ENCODE results near the gene FHIT.

The FHIT gene

GRCh38 chr3:59882746-59883145 is 1368.5 kb downstream of the FHIT start:
- DNase-seq, result no peak

DNA sequence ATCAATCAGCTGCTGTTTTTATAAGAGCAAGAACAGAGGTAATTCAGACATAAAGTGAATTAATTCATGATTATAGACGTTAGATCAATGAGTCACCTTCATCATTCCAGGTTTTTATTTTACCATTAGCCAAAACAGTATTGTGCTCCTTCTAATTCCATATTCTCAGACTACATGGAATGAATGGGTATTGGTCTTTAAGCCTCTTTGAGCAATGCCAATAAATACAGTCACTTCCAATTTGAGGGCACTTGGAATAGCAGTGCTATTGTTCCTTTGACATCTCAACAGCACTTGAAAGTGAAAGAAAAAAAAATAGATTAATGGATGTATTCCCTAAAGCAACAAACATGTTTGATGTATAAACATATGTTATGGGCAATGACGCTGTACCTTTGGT is 1370.5 kb downstream of the FHIT start:
- DNase-seq, result peak; percentile 1

- no peak for DNase-seq
These were observed 1372.1 kb downstream of the FHIT start for GRCh38 chr3:59879031-59879581.

DNA sequence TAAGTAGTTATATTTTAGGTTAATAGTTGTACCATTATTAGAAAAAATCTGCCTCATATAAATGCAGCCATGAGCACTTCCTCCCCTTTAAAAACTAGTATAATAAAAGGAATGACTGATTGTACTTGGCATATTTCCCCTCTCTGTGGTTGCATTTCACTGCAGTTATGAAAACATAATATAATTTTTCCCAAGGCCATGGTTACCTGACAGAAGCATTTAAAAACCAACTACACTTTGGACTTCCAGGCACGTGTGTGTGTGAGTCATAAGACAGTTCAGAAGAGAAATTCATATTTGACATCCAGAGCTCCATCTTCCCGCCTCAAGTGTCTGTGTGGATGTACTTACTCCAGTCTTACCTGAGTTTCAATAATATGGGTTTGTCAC is 1373.2 kb downstream of the FHIT start:
- no peak for DNase-seq

DNA sequence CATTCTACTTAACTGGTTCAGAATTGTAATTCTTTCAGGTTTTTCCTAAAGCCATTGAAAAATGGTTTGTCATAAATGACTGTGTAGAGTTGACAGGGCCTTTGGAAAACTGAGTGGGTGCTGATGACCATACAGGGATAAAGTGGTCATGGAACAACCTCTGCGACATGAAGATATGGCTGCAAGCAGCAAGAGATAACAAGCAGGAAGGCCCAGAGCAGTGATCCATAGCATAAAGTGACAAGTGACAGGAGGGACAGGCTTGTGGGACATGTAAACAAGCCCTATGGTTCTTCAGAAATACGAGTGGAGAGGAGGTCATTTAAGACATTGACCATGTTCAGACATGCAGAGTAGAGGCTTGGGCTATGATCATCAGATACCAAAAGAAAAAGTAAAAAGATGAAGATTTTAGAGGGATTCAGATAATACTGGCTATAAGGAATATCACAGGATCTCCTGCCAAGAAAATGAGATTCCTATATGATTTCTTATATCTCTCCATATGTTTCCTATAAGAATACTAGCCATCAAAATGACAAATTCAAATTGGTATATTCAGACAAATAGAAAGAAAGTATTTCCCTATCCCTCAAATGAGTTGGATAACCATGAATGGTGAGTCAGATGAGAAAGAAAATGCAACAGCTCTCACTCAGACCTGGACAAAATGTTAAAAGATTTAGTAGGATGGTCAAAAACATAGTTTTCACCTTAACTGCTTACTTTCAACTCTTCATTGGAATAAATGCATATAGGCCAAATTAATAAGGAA is 1373.8 kb downstream of the FHIT start:
- DNase-seq, result no peak

DNA sequence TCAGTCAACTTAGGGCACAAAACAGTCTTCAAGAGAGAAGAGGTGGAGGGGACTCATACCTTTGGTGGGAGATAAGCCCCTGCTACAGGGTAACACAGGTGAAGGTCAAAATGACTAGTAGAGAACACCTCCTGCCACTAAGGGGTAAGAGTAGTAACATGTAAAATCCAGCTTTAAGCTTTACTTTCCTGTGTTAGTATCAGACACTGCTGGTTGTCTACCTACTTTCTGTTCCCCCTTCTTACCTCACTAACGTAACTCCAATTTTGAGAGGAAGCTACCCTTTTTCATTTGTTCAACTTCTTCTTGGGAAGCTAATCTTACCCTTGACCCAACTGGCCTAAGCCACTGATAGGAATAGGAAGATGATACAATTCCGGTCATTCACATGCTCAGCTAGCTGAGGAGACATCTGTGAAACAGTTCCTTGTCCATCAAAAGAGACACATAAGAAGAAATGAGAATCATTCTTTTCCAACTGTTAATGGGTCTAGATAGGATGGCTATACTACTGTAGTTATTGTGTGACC is 1374.7 kb downstream of the FHIT start:
- no peak for DNase-seq

DNA sequence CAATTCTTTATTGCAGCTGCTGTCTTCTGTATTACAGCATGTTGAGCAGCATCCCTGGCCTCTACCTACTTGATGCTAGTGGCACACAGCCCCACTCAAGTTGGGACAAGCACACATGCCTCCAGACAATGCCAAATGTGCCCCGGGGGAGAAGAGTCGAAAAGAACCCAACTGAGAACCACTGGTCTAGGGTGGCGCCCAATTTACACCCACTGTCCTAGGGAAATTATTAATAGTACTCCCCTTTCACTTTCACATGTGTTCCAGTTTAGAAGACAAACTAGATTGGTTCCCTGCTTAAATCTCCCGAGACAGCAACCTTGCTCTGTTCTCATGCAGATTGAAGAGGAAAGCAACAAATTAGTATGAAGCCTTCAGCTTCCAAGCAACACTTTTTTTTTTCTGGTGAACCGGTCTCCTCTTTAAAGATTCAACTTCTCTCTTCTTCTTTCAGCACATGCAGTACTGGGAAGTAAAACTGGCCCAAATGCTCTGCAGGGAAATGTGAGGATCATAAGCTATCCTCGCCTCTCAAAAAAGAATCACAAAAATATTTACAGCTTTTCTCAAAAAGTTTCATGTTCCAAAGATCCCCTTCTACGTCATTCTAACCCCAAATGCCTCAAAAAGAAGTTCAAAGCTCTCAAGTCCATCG is 1377.5 kb downstream of the FHIT start:
- no peak for DNase-seq

- DNase-seq, result no peak
These were observed 1379.1 kb downstream of the FHIT start for GRCh38 chr3:59872128-59872527.

DNA sequence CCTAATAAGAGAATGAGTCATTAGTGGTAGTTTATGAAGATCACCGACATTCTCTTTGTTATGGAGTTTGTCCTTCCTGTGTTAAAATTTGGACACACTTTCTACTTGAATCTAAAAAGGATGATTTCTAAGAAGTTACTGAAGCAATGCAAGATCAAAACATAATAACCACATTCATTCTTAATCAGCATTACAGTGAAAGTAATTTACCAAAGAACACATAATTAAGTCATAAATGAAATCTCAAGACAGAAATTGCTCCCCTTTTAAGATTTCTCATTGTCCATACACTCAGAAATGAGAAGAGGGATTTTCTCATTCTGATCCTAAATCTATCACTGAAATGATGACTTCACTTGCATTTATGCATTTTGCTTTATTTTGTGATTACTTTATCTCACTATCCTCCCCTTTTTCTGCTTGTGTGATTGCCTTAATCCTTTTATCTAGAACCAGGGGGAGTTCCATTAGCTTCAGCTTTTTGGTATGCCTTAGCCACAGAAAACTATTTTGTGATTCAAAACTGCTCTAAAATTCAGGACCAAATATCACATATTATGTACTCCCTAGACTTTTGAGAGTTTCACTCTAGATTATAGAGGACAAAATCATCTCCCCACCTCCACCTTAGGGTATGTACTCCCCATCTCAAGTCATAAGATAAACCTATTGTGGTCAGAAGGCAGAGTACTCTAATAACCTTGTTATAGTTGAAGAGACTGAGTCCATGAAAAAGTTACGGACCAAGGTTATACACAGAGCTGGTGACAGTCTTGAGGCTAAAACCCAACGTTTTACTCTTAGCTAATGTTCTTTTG is 1383.9 kb downstream of the FHIT start:
- DNase-seq, result no peak

DNA sequence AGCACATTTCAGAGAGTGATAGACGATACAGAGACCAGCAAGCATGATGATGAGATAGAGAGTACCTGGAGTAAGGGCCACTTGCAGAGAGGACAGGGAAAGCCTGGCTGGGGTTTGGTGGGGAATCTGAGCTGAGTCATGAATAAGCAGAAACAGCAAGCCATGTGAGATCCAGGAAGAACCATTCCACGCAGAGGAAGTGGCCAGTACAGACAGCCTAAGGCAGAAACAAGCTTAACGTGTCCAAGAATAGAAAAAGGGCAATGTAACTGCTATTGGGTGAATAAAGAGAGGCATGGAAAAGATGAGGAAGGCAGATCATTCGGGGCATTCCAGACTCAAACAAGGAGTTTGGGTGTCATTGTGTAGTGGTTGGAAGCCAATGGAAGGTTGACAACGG is 1385.2 kb downstream of the FHIT start:
- DNase-seq, result no peak

DNA sequence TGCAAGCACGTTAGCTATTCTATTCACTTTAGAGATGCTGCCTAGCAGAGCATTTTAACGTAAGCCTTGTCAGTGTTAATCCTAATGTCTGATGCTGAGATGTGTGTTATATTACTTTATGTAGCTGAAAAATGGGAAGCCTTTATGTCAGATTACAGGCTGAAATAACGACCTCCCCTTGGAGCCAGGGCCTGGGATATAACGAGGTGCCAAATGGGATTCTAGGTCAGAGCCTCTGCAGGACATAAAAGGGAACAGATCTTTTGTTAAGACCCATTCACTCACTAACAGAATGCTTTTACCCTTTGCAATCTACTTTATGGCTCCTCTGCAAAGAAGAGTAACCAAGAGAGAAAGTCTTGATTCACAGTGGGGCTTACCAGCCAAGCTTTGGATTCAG is 1385.9 kb downstream of the FHIT start:
- DNase-seq, result no peak

DNA sequence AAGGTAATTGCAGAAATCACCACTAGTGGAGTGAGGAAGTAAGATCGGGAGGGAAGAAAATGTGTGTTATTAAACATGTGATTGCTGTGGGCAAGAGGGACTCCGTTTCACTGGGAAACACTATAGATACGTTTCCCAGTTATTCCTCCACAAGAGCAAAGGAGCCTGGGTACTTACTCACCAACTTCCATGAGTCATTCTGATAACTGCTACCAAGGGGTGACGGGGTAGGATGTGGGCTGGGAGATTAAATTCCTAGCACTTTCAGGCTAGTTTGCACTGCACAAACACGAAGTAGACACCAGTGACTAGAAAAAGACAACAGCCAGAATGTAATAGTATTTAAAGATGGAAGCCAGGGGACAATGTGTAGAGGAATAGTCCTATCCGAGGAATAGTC is 1388.6 kb downstream of the FHIT start:
- no peak for DNase-seq

DNA sequence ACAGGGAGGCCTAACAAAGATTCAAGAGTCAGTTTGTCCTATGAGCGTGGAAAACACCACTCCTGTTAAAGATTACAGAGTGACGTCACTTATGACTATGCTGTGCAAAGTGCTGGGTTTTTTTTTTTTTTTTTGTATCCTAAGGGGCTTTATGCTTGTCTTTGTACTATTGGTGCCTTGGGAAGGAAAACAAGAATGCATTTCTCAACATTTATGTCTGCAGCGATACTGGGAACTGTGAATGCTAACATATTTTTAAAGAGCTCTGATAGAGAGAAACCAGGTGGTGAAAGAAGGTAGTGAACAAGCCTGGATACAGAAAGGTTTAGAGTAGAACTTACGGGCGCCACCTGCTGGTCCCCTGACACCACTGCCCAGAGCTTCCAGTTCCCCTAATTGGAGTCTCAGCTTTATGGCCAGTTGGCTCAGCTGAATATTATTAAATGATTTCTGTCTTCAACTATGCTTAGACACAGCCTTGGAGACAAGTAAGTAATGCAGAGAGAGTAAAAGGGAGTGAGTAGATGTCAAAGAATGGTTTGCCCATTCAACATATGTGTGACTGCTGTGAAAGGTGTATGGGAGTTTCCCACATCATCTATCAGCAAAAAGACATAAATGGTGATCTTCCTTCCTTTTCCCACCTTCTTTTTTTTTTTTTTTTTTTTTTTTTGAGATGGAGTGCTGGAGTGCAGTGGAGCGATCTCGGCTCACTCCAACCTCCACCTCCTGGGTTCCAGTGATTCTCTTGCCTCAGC is 1393.5 kb downstream of the FHIT start:
- peak; percentile 13 for DNase-seq

DNA sequence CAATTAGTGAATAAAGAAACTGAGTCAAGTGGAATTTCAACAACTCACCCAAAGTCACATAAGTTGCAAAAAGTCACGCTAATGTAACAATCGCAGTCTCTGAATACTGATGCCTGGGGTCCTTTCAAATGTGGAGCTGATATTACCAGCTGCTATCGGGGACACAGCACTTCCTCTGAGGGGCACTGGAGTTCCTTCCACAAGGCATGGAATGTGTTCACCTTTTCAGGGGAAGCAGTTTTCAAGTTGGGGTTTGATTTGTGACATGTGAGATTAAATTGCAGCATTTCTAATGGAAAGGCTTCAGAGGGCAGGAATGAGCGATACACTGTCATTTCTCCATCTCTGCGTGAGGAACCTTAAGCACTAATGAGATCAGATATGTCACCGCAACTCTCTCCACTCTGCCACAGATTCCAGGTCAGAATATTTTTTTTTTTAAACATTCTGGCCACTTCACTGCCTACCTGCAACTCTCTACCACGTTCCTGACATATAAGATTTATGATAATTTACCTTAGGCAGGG is 1394.3 kb downstream of the FHIT start:
- no peak for DNase-seq

DNA sequence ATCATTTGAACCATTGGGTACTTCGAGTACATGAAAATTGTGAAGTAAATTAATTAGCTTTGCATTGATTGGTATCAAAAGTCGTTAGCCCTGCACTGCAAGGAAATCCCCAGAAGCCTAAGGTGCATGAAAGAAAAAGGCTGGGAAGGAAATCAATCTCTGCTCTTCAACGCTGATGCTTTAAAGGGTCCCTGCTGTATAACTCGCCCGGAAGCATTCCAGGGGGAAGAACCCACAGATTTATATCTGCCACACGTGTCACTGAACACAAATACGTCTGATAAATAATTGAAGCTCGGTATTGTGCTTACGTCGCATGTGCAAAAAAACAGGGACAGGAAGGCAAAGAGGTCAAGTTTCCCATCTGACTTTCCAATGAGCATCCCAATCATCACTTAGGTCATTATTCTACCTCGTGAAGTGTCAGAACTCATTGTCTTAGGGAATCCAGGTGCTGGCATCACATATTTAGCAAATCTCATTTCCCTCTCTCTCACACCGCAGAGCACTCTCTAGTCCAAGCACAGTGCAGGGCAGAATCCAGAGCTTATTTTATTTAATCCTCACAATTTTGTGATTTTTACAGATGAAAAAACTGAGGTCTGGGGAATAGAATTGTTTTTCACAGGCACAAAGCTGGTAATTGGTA is 1397.1 kb downstream of the FHIT start:
- DNase-seq, result no peak

DNA sequence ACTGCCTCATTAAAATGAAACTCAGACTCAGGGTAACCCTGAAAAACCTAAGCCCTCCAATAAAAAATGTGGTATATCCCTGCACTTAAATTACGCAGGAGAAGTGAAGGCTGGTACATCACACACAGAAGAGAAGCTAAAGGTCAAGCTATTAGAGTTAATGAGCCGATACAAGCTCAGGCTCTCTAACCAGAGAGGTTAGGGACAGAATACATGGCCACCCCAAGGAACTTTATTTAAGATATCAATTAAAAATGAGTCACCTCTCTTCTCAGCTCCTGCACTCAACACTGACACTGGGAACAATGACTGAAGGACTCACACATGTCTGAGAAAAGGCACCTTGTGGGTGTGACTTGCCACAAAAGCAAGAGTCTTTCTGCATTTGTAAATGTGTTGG is 1400.8 kb downstream of the FHIT start:
- no peak for DNase-seq

- DNase-seq, result no peak
These were observed 1405.9 kb downstream of the FHIT start for GRCh38 chr3:59845386-59845785.

DNA sequence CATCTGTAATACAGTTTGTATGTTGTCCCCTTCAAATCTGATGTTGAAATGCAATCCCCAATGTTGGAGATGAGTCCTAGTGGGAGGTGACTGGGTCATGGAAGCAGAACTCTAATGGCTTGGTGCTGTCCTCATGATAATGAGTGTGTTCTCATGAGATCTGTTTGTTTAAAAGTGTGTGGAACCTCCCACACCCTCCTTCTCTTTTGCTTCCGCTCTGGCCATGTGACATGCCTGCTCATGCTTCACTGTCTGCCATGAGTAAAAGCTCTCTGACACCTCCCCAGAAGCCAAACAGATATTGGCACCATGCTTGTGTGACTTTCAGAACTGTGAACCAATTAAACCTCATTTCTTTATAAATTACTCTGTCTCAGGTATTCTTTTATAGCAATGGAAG is 1407.4 kb downstream of the FHIT start:
- DNase-seq, result no peak

- no peak for DNase-seq
These were observed 1411.3 kb downstream of the FHIT start for GRCh38 chr3:59839810-59840515.

DNA sequence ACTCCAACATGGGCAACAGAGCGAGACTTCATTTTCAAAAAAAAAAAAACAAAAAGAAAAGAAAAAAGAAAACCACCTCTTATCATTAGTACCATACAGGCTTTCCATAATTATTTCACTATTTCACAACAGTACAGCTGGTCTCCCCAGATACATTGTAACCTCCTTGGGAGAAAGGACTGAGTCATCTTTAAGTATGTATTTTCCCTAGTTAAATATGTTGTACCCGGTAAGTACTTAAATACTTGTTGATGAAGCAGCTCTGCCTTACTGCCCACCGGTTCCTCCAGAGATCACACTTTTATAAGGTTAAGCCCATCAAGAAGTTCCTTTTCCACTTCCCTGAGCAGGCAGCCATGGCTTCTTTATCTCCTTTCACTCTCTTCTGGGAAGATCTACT is 1412.0 kb downstream of the FHIT start:
- no peak for DNase-seq

DNA sequence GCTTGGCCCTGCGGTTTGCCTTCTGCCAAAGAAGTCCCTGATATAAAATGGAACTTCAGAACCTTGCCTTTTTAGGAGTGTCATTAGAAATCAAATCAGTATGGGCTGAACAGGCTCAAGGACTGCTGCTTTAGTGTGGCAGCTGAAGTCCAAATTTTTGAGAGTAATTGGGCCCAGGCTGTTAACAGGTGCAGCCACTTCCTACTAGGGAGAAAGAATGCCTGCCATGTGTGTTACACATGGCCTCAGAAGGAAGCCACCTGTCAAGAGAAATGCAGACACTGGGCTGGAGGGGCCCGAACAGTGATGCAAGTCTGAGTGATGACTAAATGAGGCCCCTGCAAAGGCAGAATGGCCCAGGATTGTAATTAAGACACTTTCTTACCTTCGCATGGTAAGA is 1414.7 kb downstream of the FHIT start:
- no peak for DNase-seq
